Hepatocyte (in vitro differentiated cells): ENCODE data around the gene NOTUM.

Experiments
- CTCF ChIP-seq: fragments of 200-600 bp; sonication (generic); IDR thresholded peaks from 2 replicates; pipeline ENCODE4 v1.5.1; 2016; ENCODE audit warnings: antibody characterized with exemption, mild to moderate bottlenecking; ENCODE audit not compliant: poor library complexity
- EZH2 ChIP-seq: fragments of 200-600 bp; sonication (generic); IDR thresholded peaks from 2 replicates; pipeline ENCODE4 v1.6.1; 2016; ENCODE audit warnings: antibody characterized with exemption, mild to moderate bottlenecking, borderline replicate concordance

- TF ChIP-seq CTCF (no peak), EZH2 (no peak)
Measured at GRCh38 chr17:81928544-81929252, 32.3 kb downstream of the NOTUM start.
